Cardiac fibroblast (primary cell): ENCODE results near the gene OR8B8.
A peak's percentile ranks its signal among the peaks of the same experiment; 100 is the strongest.

Experiments
- DNase-seq, 2 donors: peaks; one replicate each; pipeline versions ENCODE4 v3.0.0 to v3.0.0-alpha.2; 2010; ENCODE audit warnings: low read depth in 2 of 2
- H3K4me3 ChIP-seq, 2 donors: replicated peaks in 1 of 2; 1 replicate in 1 of 2; 2 replicates in 1 of 2; pipeline ENCODE4 v1.5.1; 2011; ENCODE audit warnings: low read depth in 2 of 2, low read length in 2 of 2, mild to moderate bottlenecking in 2 of 2, moderate library complexity in 1 of 2
- CTCF ChIP-seq: IDR thresholded peaks from one replicate; pipeline ENCODE4 v1.5.1; 2011; ENCODE audit warnings: low read depth, mild to moderate bottlenecking, low read length, inconsistent platforms

The OR8B8 gene

GRCh38 chr11:124475265-124475664 lies 29.8 kb upstream of the OR8B8 start:
- no peak for DNase-seq
- TF ChIP-seq CTCF: no peak

GRCh38 chr11:124474779-124475178 lies 29.3 kb upstream of the OR8B8 start:
- no peak for TF ChIP-seq CTCF
- no peak overlapping the region for H3K4me3 ChIP-seq
- DNase-seq: peak in 1 of 2 donors; percentile 22

More at GRCh38 chr11:124475265-124475664, 29.8 kb upstream of the OR8B8 start:
- no peak overlapping the region for H3K4me3 ChIP-seq

- TF ChIP-seq CTCF: no peak
- no peak for DNase-seq
These were observed 28.6 kb upstream of the OR8B8 start for GRCh38 chr11:124474079-124474478.

GRCh38 chr11:124473476-124473875 lies 28.0 kb upstream of the OR8B8 start:
- DNase-seq: no peak
- no peak for TF ChIP-seq CTCF
- H3K4me3 ChIP-seq: no peak overlapping the region

More at GRCh38 chr11:124474079-124474478, 28.6 kb upstream of the OR8B8 start:
- no peak overlapping the region for H3K4me3 ChIP-seq

- H3K4me3 ChIP-seq: no peak overlapping the region
These were observed 25.2 kb upstream of the OR8B8 start for GRCh38 chr11:124470561-124471227.

GRCh38 chr11:124467381-124467927 lies 22.0 kb upstream of the OR8B8 start:
- no peak overlapping the region for H3K4me3 ChIP-seq
- DNase-seq: peak; percentile 17 to 76
- no peak for TF ChIP-seq CTCF

More at GRCh38 chr11:124470561-124471227, 25.2 kb upstream of the OR8B8 start:
- TF ChIP-seq CTCF: no peak
- DNase-seq: peak; percentile 51 to 78

GRCh38 chr11:124465368-124465767 lies 19.9 kb upstream of the OR8B8 start:
- no peak for DNase-seq
- no peak for TF ChIP-seq CTCF
- H3K4me3 ChIP-seq: no peak overlapping the region
